ENCODE data around the gene GDF2. TPM values are rescaled to one million over a fixed set of nuclear protein-coding genes. Genes with fewer than 3 reads are reported as not detected.

The GDF2 gene
- total RNA-seq, 1 experiment from 2014 or later = not detected

DNA sequence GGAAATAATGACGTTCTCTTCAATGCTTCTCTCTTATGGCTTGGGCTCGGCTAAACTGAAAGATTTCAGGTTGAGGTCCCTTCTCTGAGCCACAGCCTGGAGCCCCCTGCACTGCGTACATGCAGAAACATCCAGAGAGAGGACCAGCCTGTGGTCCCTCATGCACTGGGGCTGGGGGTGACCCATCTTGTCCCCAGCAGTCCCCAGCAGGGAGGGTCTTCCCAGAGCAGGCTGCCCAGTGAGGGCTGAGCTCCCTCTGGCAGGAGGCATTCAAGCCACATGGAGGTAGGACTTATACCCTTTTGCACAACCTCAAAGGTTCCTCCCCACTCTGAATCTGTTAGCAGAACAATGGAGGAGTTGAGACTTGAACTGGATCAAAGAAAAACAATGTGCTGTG, 14.9 kb upstream of the GDF2 start:
- Histone ChIP-seq H3K4me1 (ENCODE audit: insufficient read depth, low read length) (no peaks in the 10 kb centered on the region; the same call in 1 of the 2 replicates), H3K27me3 (ENCODE audit: insufficient read depth, low read length) (no peaks in the 10 kb centered on the region; the same call in 1 of the 2 replicates), H2BK12ac (ENCODE audit: insufficient read length, low read depth, low read length) (no peak overlapping the region), H2BK20ac (ENCODE audit: low read depth, low read length, poor library complexity, severe bottlenecking) (no peak overlapping the region), H3K23me2 (ENCODE audit: insufficient read length, low read depth, low read length, poor library complexity, severe bottlenecking) (no peaks in the 10 kb centered on the region), H3K27ac (ENCODE audit: insufficient read length, low read depth, low read length) (no peak overlapping the region), H3K4me2 (ENCODE audit: insufficient read depth, insufficient read length, low read length) (no peak overlapping the region), H3K9me3 (ENCODE audit: control insufficient read depth, low read depth, low read length) (no peaks in the 10 kb centered on the region), H3K4ac (ENCODE audit: low read depth, low read length) (no peak overlapping the region), H4K5ac (ENCODE audit: insufficient read length, low read depth, low read length) (no peak overlapping the region), H3K56ac (ENCODE audit: insufficient read length, low read depth, low read length) (no peak overlapping the region), H2BK15ac (ENCODE audit: low read depth, low read length) (no peak overlapping the region), H3K79me2 (ENCODE audit: insufficient read depth, low read length) (no peaks in the 10 kb centered on the region), H4K91ac (ENCODE audit: insufficient read length, low read depth, low read length) (no peak overlapping the region), H4K20me1 (ENCODE audit: control insufficient read depth, insufficient read depth, insufficient read length) (peaks cover 5% of the 10 kb centered on the region), H2BK5ac (ENCODE audit: insufficient read length, low read length) (no peak overlapping the region), H3K23ac (ENCODE audit: insufficient read length, low read depth, low read length) (no peak overlapping the region), H3T11ph (ENCODE audit: low read length) (no peak overlapping the region), H4K8ac (replicated peaks; ENCODE audit: insufficient read length, low read depth, low read length) (no peak overlapping the region), H2BK120ac (ENCODE audit: low read depth, low read length, poor library complexity, severe bottlenecking) (no peak overlapping the region), H3K79me1 (ENCODE audit: insufficient read depth, low read depth, low read length, poor library complexity, severe bottlenecking) (no peaks in the 10 kb centered on the region), H2AFZ (ENCODE audit: low read length) (no peak overlapping the region), H3K18ac (ENCODE audit: insufficient read length, low read depth, low read length) (no peak overlapping the region), H3K9ac (ENCODE audit: extremely low read depth, insufficient read length, low read length) (no peak overlapping the region), H2AK5ac (ENCODE audit: insufficient read length, low read length) (no peak overlapping the region), H3K14ac (ENCODE audit: insufficient read depth, low read length) (no peak overlapping the region)
- DNase-seq = no peak
- peaks cover 18 to 22% of the 10 kb centered on the region in 2 experiments for H3K4me1 Mint-ChIP-seq
- H3K27me3 Mint-ChIP-seq (ENCODE audit: low read depth) = peaks cover 30% of the 10 kb centered on the region
- no CpG with 5 or more reads among the region's 3 CpGs for WGBS (ENCODE audit: extremely low coverage, insufficient read length, low lambda C conversion rate)
- no peaks in the 10 kb centered on the region for H3K9me3 Mint-ChIP-seq
- TF ChIP-seq, protein P1, sequence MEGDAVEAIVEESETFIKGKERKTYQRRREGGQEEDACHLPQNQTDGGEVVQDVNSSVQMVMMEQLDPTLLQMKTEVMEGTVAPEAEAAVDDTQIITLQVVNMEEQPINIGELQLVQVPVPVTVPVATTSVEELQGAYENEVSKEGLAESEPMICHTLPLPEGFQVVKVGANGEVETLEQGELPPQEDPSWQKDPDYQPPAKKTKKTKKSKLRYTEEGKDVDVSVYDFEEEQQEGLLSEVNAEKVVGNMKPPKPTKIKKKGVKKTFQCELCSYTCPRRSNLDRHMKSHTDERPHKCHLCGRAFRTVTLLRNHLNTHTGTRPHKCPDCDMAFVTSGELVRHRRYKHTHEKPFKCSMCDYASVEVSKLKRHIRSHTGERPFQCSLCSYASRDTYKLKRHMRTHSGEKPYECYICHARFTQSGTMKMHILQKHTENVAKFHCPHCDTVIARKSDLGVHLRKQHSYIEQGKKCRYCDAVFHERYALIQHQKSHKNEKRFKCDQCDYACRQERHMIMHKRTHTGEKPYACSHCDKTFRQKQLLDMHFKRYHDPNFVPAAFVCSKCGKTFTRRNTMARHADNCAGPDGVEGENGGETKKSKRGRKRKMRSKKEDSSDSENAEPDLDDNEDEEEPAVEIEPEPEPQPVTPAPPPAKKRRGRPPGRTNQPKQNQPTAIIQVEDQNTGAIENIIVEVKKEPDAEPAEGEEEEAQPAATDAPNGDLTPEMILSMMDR (conservative IDR thresholded peaks at IDR 0.05) = no peak
- H3K27ac Mint-ChIP-seq = no peak overlapping the region
- H3K36me3 Mint-ChIP-seq (ENCODE audit: insufficient read depth in 1 of 3, low read depth in 3 of 3) = no peaks in the 10 kb centered on the region
- H3K4me3 Mint-ChIP-seq = no peak overlapping the region; a peak in 1 of 5 replicates
